Measurements from ENCODE around the gene CTNNA3.

CTNNA3 gene

DNA sequence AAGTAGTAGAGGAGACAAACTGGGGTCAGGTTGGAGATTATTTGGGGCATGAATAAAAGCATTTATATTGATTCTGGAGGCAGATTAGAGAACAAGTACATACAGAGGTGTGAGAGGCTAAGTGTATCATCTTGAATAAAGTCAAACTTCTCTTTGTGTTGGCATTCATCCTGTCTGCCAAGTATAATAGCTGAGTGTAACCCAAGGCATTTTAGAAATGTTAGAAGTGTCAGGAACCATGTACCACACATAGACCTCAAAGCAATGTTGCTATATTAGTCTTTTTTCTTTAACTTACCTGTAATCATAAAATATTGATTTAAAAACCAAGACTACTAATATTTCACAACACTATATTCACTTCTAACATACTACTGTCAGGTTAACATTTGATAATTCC, 826.4 kb downstream of the CTNNA3 start:
- DNase-seq (ENCODE audit: low read depth in 2 of 2) = no peak

DNA sequence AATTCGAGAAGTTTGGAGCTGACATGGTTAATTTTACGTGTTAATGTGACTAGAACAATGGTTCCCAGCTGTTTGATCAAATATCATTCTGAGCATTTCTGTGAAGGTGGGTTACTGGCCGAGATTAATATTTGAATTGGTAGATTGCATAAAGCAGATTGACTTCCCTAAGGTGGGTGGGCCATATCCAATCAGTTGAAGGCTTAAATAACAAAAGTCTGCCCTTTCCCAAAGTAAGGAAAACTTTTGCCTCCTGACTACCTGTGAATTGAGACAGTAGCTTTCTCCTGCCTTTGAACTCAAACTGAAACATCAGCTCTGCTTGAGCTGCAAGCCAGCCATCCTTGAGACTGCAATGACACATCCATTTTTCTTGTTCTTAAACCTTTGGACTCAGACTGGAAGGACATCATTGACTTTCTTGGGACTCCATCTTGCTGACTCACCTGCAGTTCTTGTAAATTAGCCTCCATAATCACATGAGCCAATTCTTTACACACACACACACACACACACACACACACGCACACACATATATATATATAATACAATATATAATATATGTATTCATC, 833.2 kb downstream of the CTNNA3 start:
- no peak for DNase-seq (ENCODE audit: low read depth in 2 of 2)

DNA sequence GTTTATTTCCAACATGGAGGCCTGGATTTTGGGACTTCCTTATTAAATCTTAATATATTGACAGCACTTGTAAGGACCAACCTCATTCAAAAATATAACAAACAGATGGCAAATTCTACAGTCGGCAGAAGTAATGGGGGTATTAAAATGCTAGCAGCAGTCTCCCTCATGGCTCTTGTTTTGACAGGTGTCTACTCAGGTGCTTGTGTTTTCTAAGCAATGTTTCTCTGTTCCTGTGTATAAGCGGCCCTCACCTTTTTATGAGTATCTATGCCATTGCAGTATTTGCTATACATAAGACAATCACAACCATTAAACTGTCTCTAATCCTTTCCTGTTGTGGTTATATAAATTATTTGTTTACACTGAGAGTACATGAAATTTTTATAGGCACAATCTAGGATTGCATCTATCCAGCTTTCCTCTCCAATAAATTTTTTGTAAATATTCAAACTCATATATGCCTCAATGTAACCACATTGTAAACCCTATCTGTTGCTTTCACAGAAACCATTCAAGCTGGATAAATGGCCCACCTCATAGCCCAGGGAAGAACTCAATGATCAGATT, 835.5 kb downstream of the CTNNA3 start:
- no peak for DNase-seq (ENCODE audit: low read depth in 2 of 2)

DNA sequence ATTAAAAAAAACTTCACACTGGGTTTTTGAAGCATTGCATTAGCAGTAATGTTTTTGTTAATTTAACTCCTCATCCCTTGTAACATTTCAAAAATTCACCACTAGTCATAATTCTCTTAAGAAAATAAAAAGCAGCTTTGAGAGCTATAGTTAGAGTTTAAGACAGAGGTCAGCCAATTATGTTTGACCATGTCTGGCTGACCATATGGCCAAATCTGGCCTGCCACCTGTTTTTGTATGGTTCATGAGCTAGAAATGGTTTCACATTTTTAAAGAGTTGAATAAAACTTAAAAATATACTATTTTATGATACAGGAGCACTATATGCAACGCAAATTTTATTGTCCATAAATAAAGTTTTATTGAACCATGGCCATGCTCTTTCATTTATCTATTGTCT, 843.2 kb downstream of the CTNNA3 start:
- DNase-seq (ENCODE audit: low read depth in 2 of 2) = no peak

DNA sequence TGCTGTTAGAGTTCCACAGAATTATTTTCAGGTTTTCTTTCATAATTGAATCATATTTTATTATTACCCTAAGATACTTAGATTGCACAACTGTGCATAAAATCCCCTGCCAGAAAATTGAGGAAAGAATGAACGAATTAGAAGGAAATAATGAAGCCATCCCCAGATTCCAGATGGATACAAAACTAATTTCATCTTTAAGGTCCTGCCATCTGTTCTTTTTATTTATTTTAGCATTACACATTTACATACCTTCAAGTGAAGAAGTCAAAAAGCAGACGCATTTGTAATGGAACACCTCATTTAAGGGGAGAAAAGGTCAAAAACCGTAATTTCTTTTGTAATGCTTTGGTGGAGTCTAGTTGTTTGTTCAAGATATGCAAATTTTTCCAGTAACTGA, 847.1 kb downstream of the CTNNA3 start:
- no peak for DNase-seq (ENCODE audit: low read depth in 2 of 2)

DNA sequence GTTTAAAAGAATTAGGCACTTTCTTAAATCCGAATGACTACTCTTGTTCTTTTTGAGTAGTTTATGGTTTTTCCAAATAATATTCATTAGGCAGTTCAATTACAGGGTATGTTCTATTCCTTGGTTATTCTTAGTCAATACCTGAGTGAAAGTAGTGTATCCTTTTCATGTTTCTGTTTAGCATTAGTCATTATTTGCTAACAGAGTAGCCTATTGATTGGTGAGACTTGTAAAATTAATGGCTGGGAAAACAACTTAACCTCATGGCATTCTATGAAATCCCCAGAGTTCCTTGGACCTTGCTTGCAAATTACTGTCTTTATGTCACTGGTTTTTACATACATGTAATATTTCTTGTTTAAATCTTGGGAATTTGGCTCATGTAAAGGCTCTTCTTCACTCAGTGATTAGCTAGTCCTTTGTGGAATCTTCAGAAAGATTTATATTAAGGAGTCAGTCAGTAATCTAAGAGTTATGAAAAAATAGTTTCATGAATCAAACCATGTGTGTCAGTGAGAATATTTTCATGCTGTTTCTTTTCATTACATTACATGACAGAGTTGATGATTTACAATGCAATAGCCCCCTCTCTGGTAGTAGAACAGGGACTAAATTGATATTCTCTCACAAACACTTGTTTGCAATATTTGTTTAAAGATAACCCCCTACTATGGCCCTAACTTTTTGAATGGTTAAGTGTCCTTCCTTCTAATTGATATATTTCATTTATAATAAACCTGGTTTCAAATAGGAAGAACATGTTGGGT, 851.6 kb downstream of the CTNNA3 start:
- no peak for DNase-seq (ENCODE audit: low read depth in 2 of 2)

DNA sequence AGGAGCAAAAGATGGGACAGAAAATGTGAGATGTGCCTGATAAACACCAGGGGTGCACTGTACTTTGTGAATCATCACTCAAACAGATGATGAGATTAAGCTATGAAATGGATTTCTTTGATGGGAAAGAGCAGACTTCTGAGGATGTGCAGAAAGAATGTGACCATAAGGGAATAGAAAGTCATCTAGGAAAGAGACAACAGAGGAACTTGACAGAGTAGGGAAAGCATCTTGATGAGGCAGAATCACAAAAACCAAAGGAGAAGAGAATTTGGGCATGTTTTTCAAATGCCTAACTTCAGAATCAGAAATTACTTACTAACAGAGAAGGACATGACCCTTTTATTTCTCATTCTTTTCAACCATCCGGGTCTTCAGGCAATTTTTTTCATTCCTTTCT, 852.6 kb downstream of the CTNNA3 start:
- DNase-seq (ENCODE audit: low read depth in 2 of 2) = no peak

DNA sequence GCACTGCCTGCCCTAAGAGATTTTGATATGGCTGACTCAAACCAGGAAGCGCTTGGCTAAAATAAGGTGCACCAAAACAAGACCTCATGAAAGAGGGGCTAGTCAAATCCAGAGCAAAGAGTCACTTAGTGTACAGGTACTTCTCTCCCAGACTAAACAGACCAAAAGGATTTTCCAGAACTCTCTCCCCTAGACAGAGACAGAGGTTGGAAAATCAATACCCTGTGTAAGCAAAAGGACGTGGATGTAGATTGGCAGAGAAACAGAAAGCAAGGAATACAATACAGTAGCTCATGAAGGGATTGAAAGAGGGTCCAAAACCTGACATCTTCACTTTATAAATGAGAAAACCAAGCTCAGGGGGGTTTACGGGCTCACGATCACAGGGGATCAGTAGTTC, 853.1 kb downstream of the CTNNA3 start:
- no peak for DNase-seq (ENCODE audit: low read depth in 2 of 2)

DNA sequence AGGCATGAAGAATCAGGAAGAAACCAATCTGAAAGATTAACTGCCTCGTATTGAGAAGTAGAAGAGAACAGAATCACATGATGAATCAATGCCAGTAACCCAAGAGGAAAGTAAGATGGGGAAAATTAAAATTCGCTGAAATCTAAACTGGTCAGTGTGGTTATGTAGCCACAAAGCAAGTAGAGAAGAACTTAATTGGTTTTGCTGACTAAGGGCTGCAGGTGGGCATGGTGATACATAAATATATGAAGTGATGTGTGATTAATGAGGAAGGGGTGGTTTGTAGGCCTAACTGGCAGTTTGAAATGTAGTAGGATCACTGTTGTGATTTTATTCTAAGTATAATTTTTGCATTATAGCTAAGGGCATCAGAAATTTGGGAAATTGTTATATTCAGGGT, 853.6 kb downstream of the CTNNA3 start:
- no peak for DNase-seq (ENCODE audit: low read depth in 2 of 2)

DNA sequence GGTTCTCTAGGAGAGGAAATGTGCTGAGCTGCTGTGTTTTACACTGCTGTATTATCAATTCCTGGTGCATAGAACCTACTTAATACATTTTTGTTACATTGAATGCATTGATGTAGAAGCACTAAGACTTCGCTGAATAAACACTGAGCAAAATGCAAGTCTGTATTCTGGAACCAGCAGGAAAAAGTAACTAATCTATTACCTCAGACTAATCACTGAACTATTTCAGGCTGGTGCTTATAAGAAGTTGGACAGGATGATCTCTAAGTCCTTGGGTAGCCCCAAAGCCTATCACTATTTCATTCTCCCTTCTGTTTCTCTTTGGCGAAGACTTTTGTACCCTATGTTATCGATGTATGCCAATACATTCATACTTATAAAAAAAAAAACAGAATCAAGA, 857.3 kb downstream of the CTNNA3 start:
- no peak for DNase-seq (ENCODE audit: low read depth in 2 of 2)

DNA sequence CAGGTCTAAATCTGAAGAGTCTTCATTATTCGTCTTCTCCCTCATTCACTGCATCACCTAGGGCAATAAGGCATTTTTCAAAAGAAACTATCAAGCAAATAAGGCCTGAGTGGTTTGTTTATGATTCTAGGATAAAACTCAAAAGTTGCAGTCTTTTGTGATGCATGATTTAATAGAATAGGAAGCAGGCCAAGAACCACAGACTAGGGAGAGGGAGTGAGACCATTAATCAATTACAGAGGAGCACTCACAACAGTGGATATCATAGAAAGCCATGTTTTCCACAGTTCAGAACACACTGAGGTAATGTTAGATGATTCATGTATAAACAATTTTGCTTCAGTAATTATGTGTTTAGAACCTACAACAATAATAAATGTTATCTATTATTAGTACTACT, 858.0 kb downstream of the CTNNA3 start:
- no peak for DNase-seq (ENCODE audit: low read depth in 2 of 2)

DNA sequence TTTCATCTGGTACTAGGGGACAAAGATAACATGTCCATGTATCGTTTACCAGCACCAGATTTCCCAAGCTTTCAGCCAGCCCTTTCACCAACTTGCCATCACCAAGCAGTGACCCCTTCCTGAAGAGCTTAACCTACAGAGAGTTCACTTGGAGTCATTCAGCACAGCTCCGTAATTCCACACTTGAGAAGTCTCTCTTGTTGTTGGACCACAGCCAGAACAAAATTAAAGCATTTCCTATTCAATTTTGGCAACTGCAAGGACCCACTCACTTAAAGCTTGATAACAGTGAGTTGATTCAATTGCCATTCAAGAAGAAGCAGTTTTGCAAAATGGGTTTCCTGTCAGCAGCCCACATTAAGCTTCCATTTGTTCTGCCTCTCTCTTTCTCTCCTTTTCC, 858.7 kb downstream of the CTNNA3 start:
- no peak for DNase-seq (ENCODE audit: low read depth in 2 of 2)

DNA sequence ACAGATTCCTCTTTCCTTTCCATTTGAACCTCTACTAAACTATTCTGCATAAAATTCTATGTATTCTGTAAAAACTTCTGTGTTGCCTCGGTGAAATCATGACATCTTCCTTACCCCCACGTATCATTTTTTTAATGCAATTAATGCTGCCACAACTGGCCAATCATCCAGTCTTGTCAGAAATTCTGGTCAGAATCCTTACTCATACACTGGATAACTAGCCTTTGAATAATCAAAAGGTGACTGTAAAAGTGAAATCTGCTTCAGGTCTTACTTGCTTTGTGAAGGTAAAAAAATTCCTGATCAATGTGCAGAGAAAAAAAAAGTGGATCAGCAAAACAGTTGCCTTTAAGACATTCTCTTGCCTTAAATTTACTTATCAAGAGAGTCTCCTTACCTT, 859.2 kb downstream of the CTNNA3 start:
- DNase-seq (ENCODE audit: low read depth in 2 of 2) = no peak

DNA sequence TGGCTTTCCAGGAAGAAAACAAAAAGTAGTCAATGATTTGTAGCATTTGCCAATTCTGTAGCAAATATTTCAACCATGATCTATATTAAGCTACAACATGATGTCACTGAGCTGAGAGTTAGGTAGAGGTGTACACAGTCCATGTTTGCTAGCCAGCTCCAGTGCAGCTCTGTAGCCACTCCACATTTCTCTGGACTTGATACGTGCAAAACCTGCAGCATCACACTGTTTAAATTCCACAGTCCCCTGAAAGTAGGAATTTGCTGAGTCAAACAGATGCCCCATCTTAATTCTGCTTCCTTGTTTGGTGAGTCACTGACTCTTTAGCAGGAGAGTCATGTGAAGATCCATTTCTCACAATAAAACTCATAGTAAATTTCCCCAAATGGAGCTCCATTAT, 859.9 kb downstream of the CTNNA3 start:
- DNase-seq (ENCODE audit: low read depth in 2 of 2) = no peak

DNA sequence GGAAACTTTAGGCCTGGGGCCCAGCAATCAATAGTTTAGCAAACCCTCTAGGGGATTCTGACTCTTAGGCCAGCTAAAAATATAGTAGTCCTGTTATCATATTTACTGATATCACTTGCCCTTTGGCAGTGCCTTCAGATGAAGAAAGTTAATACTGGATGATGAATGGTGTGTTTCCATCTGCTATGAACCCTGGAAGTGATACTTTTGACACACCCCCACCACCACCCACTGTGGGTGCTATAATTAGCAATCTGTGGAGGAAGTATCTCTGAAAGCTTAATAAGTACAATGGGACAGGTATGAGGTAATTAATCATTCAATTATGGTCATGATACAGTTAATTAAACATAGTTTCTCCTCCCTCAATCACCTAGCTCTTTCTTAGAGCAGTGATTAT, 860.6 kb downstream of the CTNNA3 start:
- no peak for DNase-seq (ENCODE audit: low read depth in 2 of 2)

DNA sequence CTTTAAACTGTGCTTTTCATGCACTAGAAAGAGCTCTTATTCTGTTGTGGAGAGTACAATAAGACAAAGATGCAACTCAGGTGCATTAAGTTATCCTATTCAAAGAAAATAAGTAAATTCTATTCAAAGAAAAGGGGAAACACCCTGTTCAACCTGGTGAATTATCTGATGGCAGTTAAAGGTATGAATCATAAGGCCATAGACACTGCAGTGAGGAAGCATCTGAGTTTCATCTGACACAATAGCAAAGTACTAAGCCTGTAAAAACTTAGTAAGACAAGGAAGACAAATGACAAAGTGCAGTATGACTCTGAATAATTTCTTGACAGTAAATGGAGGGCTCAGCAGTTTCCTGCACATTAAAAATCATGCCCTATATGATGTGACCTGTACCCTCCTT, 861.2 kb downstream of the CTNNA3 start:
- DNase-seq (ENCODE audit: low read depth in 2 of 2) = no peak

DNA sequence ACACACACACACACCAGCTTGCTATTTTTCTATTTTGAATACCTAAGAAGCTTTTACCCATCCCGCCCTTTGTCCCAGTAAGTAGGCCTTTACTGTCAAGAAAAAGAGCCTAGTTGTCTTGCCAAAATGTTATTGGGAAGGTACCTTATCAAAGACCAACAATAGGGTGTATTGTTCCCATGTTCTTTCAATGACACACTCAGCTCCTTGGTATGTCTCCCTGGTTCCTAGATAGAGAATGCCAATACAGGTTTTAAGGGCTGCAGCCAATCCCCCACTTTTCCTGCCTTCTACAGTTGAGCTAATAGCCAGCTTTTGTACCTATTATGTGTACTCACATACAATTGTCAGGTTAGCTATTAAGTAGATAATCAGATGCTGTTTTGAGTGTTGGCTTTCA, 862.1 kb downstream of the CTNNA3 start:
- no peak for DNase-seq (ENCODE audit: low read depth in 2 of 2)

DNA sequence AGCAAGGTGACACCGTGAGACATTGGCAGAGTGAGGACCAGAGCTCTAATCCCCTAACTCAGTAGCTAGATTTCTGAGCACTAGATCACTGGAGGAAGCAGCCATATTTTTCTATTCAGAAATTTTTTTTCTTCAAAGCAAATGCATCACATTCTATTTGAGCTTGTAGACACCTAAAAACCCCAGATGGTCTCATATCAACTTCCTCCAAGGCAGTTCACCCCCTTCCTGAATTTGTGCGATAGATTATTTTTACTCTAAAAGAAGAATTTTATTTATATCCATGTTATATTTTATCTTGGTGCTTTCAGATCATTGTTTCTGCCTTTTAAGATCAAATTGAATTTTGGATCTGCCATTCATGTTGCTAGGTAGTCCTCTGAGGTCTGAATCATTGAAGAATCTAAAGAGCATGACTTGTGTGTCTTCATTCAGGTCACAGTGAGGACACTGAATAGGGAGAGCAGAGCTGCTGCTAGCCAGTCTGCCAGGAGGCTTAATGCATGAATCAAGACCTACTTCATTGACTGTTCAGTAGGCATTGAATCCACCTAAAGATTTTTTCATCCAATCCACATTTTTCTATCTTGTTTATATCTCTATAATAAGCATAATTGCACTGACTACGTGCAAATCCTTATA, 863.1 kb downstream of the CTNNA3 start:
- no peak for DNase-seq (ENCODE audit: low read depth in 2 of 2)

DNA sequence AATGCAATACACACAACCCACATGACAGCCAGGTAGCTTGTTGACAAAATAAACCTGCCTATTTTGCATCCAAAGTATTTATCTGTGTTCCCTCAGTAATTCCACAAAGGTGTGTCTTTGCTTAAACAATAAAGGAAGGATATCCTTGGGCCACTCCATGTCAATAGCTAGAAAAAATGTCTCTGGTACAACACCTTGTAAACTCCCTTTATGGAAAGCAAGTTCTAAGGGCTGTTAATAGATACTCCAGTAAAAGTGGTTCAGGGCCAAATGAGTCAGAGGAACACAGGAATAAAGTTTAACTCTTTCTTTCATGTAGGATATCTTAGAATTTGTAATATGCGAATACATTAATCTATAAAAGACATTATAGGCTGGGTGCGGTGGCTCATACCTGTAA, 867.0 kb downstream of the CTNNA3 start:
- no peak for DNase-seq (ENCODE audit: low read depth in 2 of 2)

DNA sequence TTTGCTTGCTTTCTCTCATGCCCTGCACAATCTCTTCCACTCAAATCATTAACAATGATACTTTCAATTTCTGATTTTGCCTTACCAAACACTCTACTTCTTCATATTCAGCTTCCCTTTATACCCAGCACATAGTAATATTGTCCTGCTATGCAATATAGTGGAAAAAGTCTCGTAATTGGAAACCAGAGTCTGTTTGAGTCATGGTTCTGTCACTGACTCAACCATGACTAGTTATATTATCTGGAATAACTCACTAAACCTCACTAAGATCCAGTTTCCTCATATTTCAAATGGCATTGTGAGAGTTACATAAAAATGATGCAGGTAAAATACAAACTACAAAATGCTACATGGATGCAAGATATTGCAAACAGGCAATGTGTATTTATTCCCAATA, 868.6 kb downstream of the CTNNA3 start:
- DNase-seq (ENCODE audit: low read depth in 2 of 2) = no peak

DNA sequence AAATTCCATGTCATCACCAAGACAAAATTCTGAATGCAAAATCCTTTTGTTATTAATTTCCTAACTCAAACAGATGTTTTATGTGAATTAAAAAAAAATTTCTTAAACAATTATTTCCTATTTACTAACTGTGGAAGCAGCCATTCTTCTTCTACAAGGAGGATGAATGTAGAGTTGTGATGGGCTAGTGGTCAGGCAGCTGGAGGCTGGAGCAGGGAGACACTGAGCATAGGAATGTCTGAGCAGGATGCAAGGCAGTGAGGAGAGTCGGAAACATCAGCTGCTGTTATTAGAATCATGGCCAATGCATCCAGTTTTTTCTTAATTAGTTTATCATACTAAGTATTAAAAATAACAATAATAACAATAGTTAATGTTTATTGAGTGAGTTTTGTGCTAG, 872.7 kb downstream of the CTNNA3 start:
- DNase-seq (ENCODE audit: low read depth in 2 of 2) = no peak

DNA sequence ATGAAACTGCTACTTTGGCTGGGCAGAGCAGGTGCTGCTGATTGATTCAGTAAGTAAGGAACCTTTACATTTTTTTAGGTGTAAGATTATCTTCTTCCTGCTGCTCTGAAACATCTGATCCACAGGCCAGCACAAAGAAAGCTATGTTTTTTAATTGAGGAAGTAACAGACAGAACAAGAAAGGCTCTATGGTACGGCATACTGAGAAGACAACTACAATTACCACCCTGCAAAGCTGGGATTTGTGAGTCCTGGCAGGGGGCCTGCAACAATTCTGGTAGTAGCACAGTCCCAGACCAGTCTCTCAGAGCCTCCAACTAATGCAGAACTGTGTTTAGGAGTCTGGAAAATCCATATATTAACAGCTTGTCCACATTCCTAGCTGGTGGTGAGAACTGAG, 873.2 kb downstream of the CTNNA3 start:
- no peak for DNase-seq (ENCODE audit: low read depth in 2 of 2)

DNA sequence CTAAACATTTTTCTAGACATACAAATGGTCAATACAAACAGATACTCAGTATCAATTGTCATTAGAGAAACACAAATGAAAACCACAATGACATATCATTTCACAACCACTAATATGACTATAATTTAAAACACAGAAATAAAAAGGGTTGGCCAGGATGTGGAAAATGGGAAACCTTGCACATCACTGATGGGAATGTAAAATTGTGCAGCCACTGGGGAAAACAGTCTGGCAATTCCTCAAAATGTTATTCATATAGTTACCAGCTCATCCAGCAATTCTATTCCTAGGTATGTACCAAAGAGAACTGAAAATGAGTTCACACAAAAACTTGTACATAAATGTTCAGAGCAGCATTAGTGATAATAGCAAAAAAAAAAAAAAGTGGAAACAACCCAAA, 876.3 kb downstream of the CTNNA3 start:
- no peak for DNase-seq (ENCODE audit: low read depth in 2 of 2)

Measured in stimulated activated CD8-positive, alpha-beta memory T cell treated with anti-CD3 and anti-CD28 coated beads, Interleukin-7, amount 100 ng/mL, for 1 hour (primary cell).